HG03460 (cell line): ENCODE results near the gene SRD5A2.

Experiments used
- ATAC-seq: cut with Tn5 transposase; IDR thresholded peaks from one replicate; pipeline ENCODE4 v1.9.1; 2021; ENCODE audit not compliant: unreplicated experiment

The SRD5A2 gene, protein sequence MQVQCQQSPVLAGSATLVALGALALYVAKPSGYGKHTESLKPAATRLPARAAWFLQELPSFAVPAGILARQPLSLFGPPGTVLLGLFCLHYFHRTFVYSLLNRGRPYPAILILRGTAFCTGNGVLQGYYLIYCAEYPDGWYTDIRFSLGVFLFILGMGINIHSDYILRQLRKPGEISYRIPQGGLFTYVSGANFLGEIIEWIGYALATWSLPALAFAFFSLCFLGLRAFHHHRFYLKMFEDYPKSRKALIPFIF

DNA sequence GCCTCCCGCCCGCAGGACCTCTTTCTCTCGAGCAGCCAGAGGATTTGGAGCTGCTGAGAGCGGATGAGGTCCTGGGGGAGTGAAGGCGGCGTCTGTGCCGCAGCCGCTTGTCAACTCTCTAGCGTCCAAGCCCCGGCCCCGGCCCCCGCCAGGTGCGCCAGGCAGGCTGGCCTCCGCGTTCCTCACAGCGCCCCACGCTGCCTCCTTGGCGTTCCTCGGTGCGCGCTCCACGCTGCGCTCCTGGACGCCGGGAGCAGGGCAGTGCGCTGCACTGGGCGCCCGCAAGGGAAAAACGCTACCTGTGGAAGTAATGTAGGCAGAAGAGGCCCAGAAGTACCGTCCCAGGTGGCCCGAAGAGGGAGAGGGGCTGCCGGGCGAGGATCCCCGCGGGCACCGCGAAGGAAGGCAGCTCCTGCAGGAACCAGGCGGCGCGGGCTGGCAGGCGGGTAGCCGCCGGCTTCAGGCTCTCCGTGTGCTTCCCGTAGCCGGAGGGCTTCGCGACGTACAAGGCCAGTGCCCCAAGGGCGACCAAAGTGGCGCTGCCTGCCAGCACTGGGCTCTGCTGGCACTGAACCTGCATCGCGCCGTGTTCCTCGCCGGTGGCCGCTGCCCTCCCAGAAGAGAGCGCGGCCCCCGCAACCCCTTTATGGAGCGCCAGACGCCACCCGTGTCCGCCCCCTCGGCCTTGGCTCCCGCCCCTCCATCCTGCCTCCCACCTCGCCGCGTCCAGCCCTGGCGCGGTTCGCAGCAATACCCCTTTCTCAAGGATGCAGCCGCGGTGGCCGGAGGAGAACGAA, at the start of gene SRD5A2:
Gene SRD5A2 (minus strand): TSS at position 618 of the 797 bp plus-strand sequence. CDS start 38 bp downstream, at position 580.
- no peak for ATAC-seq

DNA sequence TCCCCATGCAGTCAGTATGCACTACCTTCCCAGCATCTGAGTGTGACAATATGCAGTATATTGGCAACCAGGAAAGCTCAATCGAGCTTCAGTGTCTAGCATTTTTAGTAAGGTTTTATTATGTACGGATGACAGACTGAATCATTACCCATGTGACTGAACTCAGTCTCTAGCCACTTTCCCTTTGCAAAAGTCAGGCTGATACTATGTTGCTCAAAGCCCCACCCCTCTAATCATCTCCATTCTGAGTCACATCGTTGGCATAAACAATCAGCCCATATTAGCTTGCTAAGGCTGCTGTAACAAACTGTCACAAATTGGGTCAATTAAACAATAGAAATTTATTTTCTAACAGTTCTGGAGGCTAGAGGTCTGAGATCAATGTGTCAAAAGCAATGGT, 25.8 kb upstream of the SRD5A2 start:
- no peak for ATAC-seq

DNA sequence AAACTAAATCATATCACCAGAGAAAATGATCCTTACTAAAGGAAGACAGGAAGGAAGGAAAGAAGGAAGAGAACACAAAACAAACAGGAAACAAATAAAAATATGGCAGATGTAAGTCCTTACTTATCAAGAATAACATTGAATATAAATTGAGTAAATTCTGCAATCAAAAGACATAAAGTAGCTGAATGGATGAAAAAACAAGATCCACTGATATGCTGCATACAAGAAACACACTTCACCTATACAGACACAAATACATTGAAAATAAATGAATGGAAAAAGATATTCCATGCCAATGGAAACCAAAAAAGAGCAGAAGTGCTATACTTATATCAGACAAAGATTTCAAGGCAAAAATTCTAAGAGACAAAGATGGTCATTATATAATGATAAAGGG, 18.0 kb upstream of the SRD5A2 start:
- no peak for ATAC-seq

DNA sequence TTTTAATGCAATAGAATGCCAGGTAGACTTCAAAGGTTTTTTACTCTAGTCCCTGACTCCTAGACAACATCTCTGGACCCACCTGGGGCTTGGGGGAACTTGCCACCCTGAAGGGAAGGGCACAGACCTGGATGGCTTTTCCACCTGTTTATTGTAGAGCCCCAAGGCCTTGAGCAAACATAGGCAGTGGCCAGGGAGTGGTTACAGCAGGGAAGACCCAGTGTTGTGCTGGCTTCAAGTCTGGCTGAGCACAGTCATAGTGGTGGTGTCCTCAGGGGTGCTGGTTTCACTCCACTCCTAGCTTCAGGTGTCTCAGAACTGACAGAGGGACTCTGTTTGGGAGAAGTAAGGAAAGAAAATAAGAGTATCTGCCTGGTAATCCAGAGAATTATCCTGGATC, 5.5 kb upstream of the SRD5A2 start:
- ATAC-seq: no peak

DNA sequence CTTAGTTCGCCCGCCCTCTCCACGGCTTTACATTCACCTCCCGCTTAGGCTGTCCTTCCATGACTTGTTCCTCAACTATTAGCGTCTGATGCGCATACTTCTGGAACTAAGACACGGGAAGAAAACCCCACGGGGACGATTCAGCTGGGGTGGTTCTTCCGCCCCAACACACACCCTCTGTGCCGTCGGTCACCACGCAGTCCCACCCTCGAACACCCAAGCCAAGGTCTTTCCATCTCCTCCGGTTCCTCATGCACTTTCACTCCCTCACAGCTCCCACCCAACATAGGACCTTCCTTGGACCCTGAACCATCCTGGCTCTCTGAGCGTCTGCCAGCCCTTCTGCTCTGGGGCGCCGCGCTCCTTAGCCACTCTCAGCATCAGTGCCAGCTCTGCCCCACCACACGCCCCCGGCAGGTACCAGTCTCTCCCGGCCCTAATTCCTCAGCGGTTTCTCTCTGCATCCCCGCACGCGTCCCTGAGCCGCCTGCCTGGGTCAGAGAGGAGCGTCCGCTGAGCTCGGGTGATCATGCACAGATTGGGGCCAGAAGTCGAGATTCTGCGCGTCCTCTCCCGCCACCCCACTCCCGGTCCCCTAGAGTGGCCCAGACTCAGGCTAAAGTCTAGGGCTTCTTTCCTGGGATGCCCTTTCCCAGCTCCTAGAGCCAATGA, 522 bp upstream of the SRD5A2 start:
- ATAC-seq: no peak

DNA sequence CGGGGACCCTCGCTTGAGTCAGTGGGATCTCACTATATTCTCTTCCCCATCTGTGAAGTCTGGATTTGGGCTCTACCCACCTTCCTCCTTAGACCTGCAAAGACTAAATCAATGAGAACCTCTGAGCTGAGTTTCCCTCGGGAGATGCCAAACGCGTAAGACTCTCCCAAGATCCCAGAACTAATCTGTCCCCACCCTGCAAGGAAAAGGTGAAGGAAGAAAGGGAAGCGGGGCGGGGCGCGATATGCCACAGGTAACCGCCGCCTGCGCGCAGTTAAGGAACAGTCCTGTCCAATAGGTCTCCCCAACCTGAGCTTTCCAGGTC, 780 bp downstream of the SRD5A2 start:
- ATAC-seq: no peak

- ATAC-seq: no peak
Measured at GRCh38 chr2:31578316-31578715, 2.4 kb downstream of the SRD5A2 start.

- no peak for ATAC-seq
Measured at GRCh38 chr2:31577143-31577542, 3.6 kb downstream of the SRD5A2 start.

- no peak for ATAC-seq
Measured at GRCh38 chr2:31568585-31569201, 12.0 kb downstream of the SRD5A2 start.

- ATAC-seq: no peak
Measured at GRCh38 chr2:31567679-31568078, 13.1 kb downstream of the SRD5A2 start.

GRCh38 chr2:31563273-31563839, 17.4 kb downstream of the SRD5A2 start:
- no peak for ATAC-seq

DNA sequence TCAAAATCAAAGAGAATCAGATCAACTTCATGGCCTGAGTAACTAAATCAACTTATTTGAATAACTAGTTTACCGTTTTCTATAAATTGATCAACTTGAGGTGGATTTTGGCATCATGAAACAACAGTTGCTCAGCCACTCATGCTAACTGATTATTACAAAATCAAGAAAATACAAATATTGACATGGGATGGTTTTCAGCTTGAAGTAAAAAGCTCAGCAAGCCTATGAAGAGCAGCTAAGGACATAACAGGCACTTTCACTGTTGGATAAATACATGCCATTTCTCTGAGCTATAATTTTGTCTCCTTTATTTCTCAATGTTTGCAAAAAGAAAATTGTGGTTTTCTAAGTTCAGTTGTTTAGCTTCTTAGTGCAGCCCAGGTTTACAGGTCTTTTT, 18.9 kb downstream of the SRD5A2 start:
- ATAC-seq: no peak

GRCh38 chr2:31558401-31559295, 22.1 kb downstream of the SRD5A2 start:
- ATAC-seq: no peak

DNA sequence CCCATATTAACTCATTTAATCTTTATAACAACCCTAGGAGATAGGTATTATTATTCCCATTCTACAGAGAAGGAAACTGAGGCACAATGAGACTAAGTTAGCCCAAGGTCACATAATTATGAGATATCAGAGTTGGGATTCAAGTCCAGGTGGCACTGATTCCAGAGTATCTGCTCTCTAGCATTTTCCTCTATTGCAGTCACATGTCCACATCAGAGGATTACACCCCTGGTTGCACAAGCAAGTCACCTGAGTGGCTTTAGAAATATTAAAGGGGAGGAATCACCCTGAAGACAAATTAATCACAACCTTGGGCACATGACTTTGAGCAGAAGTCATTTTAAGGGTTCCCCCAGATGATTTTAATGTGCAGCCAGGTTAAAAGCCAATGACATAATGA, 23.8 kb downstream of the SRD5A2 start:
- ATAC-seq: no peak

- no peak for ATAC-seq
Measured at GRCh38 chr2:31555967-31556706, 24.6 kb downstream of the SRD5A2 start.

- no peak for ATAC-seq
Measured at GRCh38 chr2:31553362-31553761, 27.4 kb downstream of the SRD5A2 start.

GRCh38 chr2:31547485-31547884, 33.3 kb downstream of the SRD5A2 start:
- ATAC-seq: no peak

- no peak for ATAC-seq
Measured at GRCh38 chr2:31541853-31542252, 38.9 kb downstream of the SRD5A2 start.

DNA sequence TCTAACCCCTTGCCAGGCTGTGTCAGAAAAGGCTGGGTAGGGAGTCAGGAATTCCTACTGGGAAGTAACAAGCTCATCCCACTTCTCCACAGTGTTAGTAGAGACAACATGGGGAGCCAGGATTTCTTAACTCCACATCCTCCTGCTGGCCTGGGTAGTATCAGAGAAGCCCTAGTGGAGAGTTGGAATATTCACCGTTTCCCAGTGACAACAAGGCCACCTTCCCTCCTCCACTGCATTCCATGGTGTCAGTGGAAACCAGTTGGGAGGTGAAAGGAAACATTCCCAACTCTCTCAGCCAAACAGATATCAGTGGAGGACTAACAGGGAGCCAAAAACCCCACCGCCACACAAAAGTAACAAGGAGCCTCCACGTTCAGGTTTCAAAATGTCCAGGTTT, 41.2 kb downstream of the SRD5A2 start:
- ATAC-seq: no peak

GRCh38 chr2:31535768-31536167, 45.0 kb downstream of the SRD5A2 start:
- ATAC-seq: no peak
